HG03135 (cell line): ENCODE data around the gene ADAP1.
"Not testable (repeated sequence)": the region's sequence is repeated elsewhere in the genome, so short reads cannot be mapped to it uniquely, and the experiment has no call there.

Experiments used
- ATAC-seq: cut with Tn5 transposase; IDR thresholded peaks from one replicate; pipeline ENCODE4 v1.9.1; 2021; ENCODE audit warnings: mild to moderate bottlenecking, moderate library complexity; ENCODE audit not compliant: unreplicated experiment

ADAP1 gene

GRCh38 chr7:954330-955238 lies at the start of gene ADAP1:
Gene ADAP1 (minus strand): TSS chr7:954680. CDS start chr7:954477, 203 bp downstream.
- peak; percentile 46 for ATAC-seq

GRCh38 chr7:1002445-1002844 lies 48.0 kb upstream of the ADAP1 start:
- ATAC-seq = not testable (repeated sequence)

- ATAC-seq = not testable (repeated sequence)
Observed at GRCh38 chr7:1002026-1002425, 47.5 kb upstream of the ADAP1 start.

GRCh38 chr7:1001069-1001770 lies 46.7 kb upstream of the ADAP1 start:
- ATAC-seq = not testable (repeated sequence)

- no peak for ATAC-seq
Observed at GRCh38 chr7:999941-1000935, 45.8 kb upstream of the ADAP1 start.

- no peak for ATAC-seq
Observed at GRCh38 chr7:999149-999879, 44.8 kb upstream of the ADAP1 start.

GRCh38 chr7:997404-998395 lies 43.2 kb upstream of the ADAP1 start:
- no peak for ATAC-seq

- no peak for ATAC-seq
Observed at GRCh38 chr7:996079-996872, 41.8 kb upstream of the ADAP1 start.

GRCh38 chr7:995571-995970 lies 41.1 kb upstream of the ADAP1 start:
- no peak for ATAC-seq

GRCh38 chr7:994592-995308 lies 40.3 kb upstream of the ADAP1 start:
- ATAC-seq = no peak

- ATAC-seq = peak; percentile 77
Observed at GRCh38 chr7:992709-993607, 38.5 kb upstream of the ADAP1 start.

GRCh38 chr7:991729-992656 lies 37.5 kb upstream of the ADAP1 start:
- ATAC-seq = no peak

- ATAC-seq = no peak
Observed at GRCh38 chr7:990933-991728, 36.7 kb upstream of the ADAP1 start.

- ATAC-seq = no peak
Observed at GRCh38 chr7:990352-990932, 36.0 kb upstream of the ADAP1 start.
